ES-I3 (cell line): Measurements from ENCODE around the gene SMYD3.

Experiments
- H3K36me3 ChIP-seq: 2 replicates; pipeline ENCODE4 v1.6.1; 2013; ENCODE audit warnings: mild to moderate bottlenecking, low read length, control low read depth, moderate library complexity; ENCODE audit not compliant: insufficient read depth
- H3K4me1 ChIP-seq: 2 replicates; pipeline ENCODE4 v1.6.1; 2013; ENCODE audit warnings: mild to moderate bottlenecking, control low read depth, low read length; ENCODE audit not compliant: insufficient read depth
- H3K9ac ChIP-seq: 2 replicates; pipeline ENCODE4 v1.6.1; 2013; ENCODE audit warnings: low read depth, mild to moderate bottlenecking, low read length, moderate library complexity
- H3K9me3 ChIP-seq: 2 replicates; pipeline ENCODE4 v1.6.1; 2013; ENCODE audit warnings: mild to moderate bottlenecking, low read length, moderate library complexity; ENCODE audit not compliant: control insufficient read depth, insufficient read depth

The SMYD3 gene

DNA sequence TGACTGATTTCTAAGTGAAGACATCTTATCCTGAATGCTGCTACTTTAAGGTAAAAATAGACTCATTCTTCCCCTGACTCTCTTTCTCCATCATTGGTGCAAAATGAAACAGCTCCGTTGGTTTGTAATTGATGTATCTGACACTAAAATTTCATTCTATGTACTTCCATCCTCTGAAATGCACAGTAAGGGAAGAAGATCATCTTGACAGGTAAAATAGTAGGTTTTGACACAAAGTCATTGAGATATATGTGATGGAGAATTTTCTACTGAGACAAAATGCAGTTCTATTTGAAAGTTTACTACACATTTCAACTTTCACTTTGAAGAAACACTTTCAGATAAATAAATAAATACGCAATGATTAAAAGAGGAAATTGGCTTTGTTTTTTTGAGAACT lies 348.9 kb downstream of the SMYD3 start:
- Histone ChIP-seq H3K9ac (no peak overlapping the region), H3K4me1 (no peaks in the 10 kb centered on the region; the same call in 1 of the 2 replicates), H3K36me3 (no peaks in the 10 kb centered on the region), H3K9me3 (no peaks in the 10 kb centered on the region)

DNA sequence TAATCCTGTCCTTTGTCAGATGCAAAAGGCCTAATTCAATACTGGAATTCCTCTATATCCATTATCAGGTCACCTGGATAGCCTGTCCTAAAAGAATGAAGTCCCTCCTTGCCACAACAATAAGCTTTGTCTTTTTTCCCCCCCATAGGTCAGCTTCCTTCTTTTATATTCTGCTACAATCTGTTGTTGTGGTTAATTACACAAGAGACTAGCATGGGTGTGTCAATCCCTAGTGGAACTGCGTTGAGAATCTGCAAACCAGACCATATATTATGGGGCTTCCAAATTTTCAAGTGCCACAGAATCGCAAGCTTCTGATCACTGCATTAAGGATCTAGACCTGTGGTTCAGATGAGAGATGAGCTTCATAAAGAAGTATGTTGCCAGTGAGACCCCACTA lies 349.6 kb downstream of the SMYD3 start:
- no peak overlapping the region for H3K9ac ChIP-seq
- H3K36me3 ChIP-seq: no peaks in the 10 kb centered on the region
- H3K4me1 ChIP-seq: no peaks in the 10 kb centered on the region; the same call in 1 of the 2 replicates
- H3K9me3 ChIP-seq: no peaks in the 10 kb centered on the region

GRCh38 chr1:246156847-246157246 lies 350.2 kb downstream of the SMYD3 start:
- Histone ChIP-seq H3K9ac (no peak overlapping the region), H3K9me3 (no peaks in the 10 kb centered on the region), H3K36me3 (no peaks in the 10 kb centered on the region), H3K4me1 (no peaks in the 10 kb centered on the region; the same call in 1 of the 2 replicates)

- no peaks in the 10 kb centered on the region for H3K36me3 ChIP-seq
- no peaks in the 10 kb centered on the region; the same call in 1 of the 2 replicates for H3K4me1 ChIP-seq
These were observed 351.2 kb downstream of the SMYD3 start for GRCh38 chr1:246155923-246156322.

GRCh38 chr1:246153796-246154212 lies 353.3 kb downstream of the SMYD3 start:
- Histone ChIP-seq H3K9me3 (no peaks in the 10 kb centered on the region), H3K36me3 (no peaks in the 10 kb centered on the region), H3K9ac (no peak overlapping the region), H3K4me1 (no peaks in the 10 kb centered on the region; the same call in 1 of the 2 replicates)

More at GRCh38 chr1:246155923-246156322, 351.2 kb downstream of the SMYD3 start:
- no peaks in the 10 kb centered on the region for H3K9me3 ChIP-seq
- H3K9ac ChIP-seq: no peak overlapping the region

GRCh38 chr1:246152986-246153431 lies 354.1 kb downstream of the SMYD3 start:
- H3K36me3 ChIP-seq: no peaks in the 10 kb centered on the region; the same call in 1 of the 2 replicates
- no peaks in the 10 kb centered on the region; the same call in 1 of the 2 replicates for H3K4me1 ChIP-seq

GRCh38 chr1:246151796-246152434 lies 355.2 kb downstream of the SMYD3 start:
- Histone ChIP-seq H3K4me1 (no peaks in the 10 kb centered on the region; the same call in 1 of the 2 replicates), H3K36me3 (no peaks in the 10 kb centered on the region; the same call in 1 of the 2 replicates), H3K9me3 (no peaks in the 10 kb centered on the region; the same call in none of the 2 replicates), H3K9ac (no peak overlapping the region)

More at GRCh38 chr1:246152986-246153431, 354.1 kb downstream of the SMYD3 start:
- Histone ChIP-seq H3K9ac (no peak overlapping the region), H3K9me3 (no peaks in the 10 kb centered on the region; the same call in none of the 2 replicates)

DNA sequence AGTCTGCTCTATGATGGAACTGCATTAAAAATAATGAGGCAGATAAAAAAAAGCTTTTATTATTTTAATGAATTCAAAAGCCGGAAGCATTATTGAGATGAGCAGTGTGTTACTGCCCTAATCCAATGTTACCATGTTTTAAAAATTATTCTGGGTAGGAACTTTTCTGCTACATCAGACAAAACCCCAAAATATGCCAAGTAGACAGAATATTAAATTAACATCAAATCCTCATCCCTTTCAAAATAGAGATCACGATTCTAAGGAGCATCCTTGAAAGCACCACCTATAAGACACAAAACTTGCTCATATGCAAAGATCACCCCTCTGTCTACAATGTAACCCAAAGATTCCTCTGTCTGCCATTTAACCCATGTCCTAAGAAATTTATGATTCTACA lies 357.5 kb downstream of the SMYD3 start:
- H3K9ac ChIP-seq: no peak overlapping the region
- no peaks in the 10 kb centered on the region; the same call in none of the 2 replicates for H3K9me3 ChIP-seq
- no peaks in the 10 kb centered on the region; the same call in 1 of the 2 replicates for H3K36me3 ChIP-seq
- no peaks in the 10 kb centered on the region for H3K4me1 ChIP-seq

- Histone ChIP-seq H3K9me3 (no peaks in the 10 kb centered on the region; the same call in none of the 2 replicates), H3K9ac (no peak overlapping the region), H3K36me3 (no peaks in the 10 kb centered on the region; the same call in 1 of the 2 replicates)
These were observed 359.3 kb downstream of the SMYD3 start for GRCh38 chr1:246147524-246148461.

GRCh38 chr1:246146804-246147523 lies 360.1 kb downstream of the SMYD3 start:
- Histone ChIP-seq H3K4me1 (no peaks in the 10 kb centered on the region), H3K9me3 (no peaks in the 10 kb centered on the region; the same call in none of the 2 replicates), H3K36me3 (no peaks in the 10 kb centered on the region; the same call in 1 of the 2 replicates), H3K9ac (no peak overlapping the region)

More at GRCh38 chr1:246147524-246148461, 359.3 kb downstream of the SMYD3 start:
- H3K4me1 ChIP-seq: no peaks in the 10 kb centered on the region

- H3K9me3 ChIP-seq: no peaks in the 10 kb centered on the region; the same call in none of the 2 replicates
- no peak overlapping the region for H3K9ac ChIP-seq
- H3K4me1 ChIP-seq: no peaks in the 10 kb centered on the region
- no peaks in the 10 kb centered on the region; the same call in 1 of the 2 replicates for H3K36me3 ChIP-seq
These were observed 361.2 kb downstream of the SMYD3 start for GRCh38 chr1:246145900-246146299.

DNA sequence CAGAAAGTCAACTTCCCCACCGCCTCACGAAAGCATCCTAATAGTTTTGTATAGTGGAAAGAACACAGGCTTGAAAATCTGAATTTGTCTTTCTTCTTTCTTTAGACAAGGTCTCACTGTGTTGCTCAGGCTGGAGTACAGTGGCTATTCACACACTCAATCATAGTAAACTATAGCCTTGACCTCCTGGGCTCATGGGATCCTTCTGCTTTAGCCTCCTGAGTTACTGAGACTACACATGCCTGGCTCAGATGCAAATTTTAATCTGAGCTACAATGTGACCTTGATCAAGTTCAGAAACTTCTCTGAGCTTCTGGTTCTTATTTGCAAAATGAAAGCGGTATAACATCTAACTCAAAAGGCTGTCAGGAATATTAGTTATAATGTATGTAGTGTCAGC lies 362.1 kb downstream of the SMYD3 start:
- H3K4me1 ChIP-seq: no peaks in the 10 kb centered on the region
- no peaks in the 10 kb centered on the region; the same call in 1 of the 2 replicates for H3K36me3 ChIP-seq
- no peak overlapping the region for H3K9ac ChIP-seq
- no peaks in the 10 kb centered on the region; the same call in none of the 2 replicates for H3K9me3 ChIP-seq

GRCh38 chr1:246142320-246142893 lies 364.7 kb downstream of the SMYD3 start:
- no peaks in the 10 kb centered on the region; the same call in 1 of the 2 replicates for H3K4me1 ChIP-seq
- no peaks in the 10 kb centered on the region for H3K36me3 ChIP-seq
- H3K9me3 ChIP-seq: no peaks in the 10 kb centered on the region
- H3K9ac ChIP-seq: no peak overlapping the region
